Activated T-cell treated with anti-CD3 and anti-CD28 coated beads, Interleukin-2, amount 50 U/mL, for 4 hours (primary cell): ENCODE measurements around the gene AAK1. TPM values are rescaled to one million over a fixed set of nuclear protein-coding genes. Genes with fewer than 3 reads are reported as not detected.
A peak's percentile ranks its signal among the peaks of the same experiment; 100 is the strongest.
"Not testable (repeated sequence)": the region's sequence is repeated elsewhere in the genome, so short reads cannot be mapped to it uniquely, and the experiment has no call there.

Experiments used
- ATAC-seq, 2 donors: fragments of 200-7000 bp; cut with Tn5 transposase; one replicate each; pipeline ENCODE4 v1.10.0; 2021
- DNase-seq: peaks from one replicate; pipeline ENCODE4 v3.0.0-alpha.2; 2020
- H3K27me3 Mint-ChIP-seq: one replicate; pipeline ENCODE4 v1.8.0; 2021; ENCODE audit warnings: low read depth, mixed read lengths
- H3K36me3 Mint-ChIP-seq: one replicate; pipeline ENCODE4 v1.8.0; 2022; ENCODE audit warnings: mixed read lengths; ENCODE audit not compliant: insufficient read depth
- H3K4me1 Mint-ChIP-seq: one replicate; pipeline ENCODE4 v1.8.0; 2021; ENCODE audit warnings: low read depth, mixed read lengths
- H3K4me3 Mint-ChIP-seq: one replicate; pipeline ENCODE4 v1.8.0; 2021; ENCODE audit warnings: mild to moderate bottlenecking, moderate library complexity, mixed read lengths
- H3K9me3 Mint-ChIP-seq: one replicate; pipeline ENCODE4 v1.8.0; 2021; ENCODE audit warnings: mixed read lengths
- total RNA-seq, 3 donors: library from RNA; stranded (reverse); gene quantifications; one replicate each; pipeline ENCODE4 v1.2.1, GENCODE V29; 2021

The AAK1 gene
- total RNA-seq, 3 donors from 2014 or later, result 46.1 to 54.5 (median 51.6) TPM

DNA sequence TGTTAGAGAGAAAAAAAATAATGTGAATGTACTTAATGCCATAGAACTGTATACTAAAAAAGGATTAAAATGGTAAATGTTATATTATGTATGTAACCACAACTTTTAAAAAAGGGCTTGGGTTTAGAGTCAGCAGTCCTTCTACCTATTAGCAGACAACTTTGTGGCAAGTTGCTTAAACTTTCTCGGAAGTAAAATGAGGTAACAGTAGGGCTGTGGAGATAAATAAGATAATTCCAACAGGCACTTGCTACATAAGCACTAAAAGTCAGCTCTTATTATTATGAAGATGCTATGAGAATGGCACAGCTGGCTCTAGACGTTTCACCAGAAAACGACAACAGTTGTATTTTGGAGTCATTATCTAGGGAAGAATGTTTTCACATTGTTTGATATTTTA, 31.3 kb downstream of the AAK1 start:
- H3K4me3 Mint-ChIP-seq, result no peak overlapping the region
- peaks cover 67% of the 10 kb centered on the region for H3K4me1 Mint-ChIP-seq
- peaks cover 50% of the 10 kb centered on the region for H3K36me3 Mint-ChIP-seq
- no peak for DNase-seq
- H3K27me3 Mint-ChIP-seq, result no peaks in the 10 kb centered on the region
- no peak for ATAC-seq
- H3K9me3 Mint-ChIP-seq, result peaks cover 3% of the 10 kb centered on the region

DNA sequence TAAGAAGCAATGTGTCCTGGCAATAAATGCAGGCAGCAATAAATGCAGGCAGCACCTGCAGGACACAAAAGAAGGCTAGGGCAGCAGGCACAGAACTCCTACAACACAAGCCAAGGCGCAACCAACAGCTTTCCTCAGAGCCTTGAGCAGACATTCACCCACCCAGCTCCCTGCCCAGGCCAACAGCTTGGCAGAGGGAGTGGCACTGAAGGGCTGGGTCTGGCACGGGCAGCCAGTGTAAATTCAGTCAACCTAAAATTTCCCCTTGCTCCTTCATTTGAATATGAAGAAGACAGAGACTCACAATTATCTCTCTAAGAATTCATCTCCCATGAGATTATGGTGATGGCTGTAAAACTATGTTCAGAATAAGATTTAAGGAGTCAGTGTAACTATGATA, 35.4 kb downstream of the AAK1 start:
- ATAC-seq (no peak), DNase-seq (no peak)
- no peaks in the 10 kb centered on the region for H3K27me3 Mint-ChIP-seq
- no peak overlapping the region for H3K4me3 Mint-ChIP-seq
- H3K4me1 Mint-ChIP-seq, result peaks cover 79% of the 10 kb centered on the region
- H3K36me3 Mint-ChIP-seq, result peaks cover 46% of the 10 kb centered on the region
- H3K9me3 Mint-ChIP-seq, result peaks cover 7% of the 10 kb centered on the region

DNA sequence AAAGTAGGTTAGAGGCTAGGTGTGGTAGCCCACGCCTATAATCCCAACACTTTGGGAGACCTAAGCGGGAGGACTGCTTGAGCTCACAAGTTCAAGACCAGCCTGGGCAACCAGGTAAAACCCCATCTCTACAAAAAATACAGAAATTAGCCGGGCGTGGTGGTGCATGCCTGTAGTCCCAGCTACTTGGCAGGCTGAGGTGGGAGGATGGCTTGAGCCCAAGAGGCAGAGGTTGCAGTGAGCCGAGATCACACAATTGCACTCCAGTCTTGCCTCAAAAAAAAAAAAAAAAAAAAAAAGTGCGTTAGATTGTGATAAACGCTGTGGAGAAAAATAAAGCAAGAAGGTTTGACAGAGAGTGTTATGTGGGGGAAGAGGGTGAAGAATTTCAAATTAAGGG, 36.8 kb downstream of the AAK1 start:
- not testable (repeated sequence) for ATAC-seq, H3K4me3 Mint-ChIP-seq, H3K9me3 Mint-ChIP-seq, DNase-seq, H3K27me3 Mint-ChIP-seq
- H3K4me1 Mint-ChIP-seq, result peaks cover 82% of the 10 kb centered on the region
- peaks cover 41% of the 10 kb centered on the region for H3K36me3 Mint-ChIP-seq

DNA sequence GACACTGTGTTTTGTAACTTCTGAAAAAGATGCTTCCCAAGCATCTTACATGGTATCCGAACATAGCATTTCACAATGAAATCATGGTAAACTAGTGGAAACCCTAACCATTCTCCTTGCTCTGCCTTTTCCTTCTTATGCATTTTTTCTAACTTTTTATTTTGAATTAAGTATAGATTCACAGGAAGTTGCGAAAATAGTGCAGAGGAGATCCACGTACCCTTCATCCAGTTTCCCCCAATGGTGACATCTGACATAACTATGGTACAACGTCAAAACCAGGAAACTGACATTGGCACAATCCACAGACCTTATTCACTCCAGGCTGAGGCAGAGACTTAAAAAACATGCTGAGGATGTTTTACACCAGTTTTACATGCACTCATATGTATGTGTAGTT, 38.3 kb downstream of the AAK1 start:
- no peak overlapping the region for H3K4me3 Mint-ChIP-seq

DNA sequence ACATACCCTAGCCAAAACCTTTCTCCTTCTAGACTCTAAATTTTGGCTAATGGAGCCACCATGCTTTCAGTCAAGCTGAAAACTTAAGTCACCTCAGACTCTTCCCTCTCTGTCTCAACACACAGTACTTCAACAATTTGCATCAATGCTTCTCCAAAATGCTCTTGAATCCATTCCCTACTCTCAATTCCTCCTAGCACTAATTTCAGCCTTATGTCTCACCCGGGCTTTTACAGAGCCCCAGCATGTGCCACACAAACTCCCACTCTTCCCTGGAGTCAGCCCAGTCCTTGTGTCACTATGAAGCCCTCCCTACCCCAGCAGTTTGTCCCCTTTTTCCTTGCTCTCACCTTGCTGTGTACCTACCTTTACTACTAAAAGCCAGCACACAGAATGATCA, 38.7 kb downstream of the AAK1 start:
- Mint-ChIP-seq H3K27me3 (no peaks in the 10 kb centered on the region), H3K36me3 (peaks cover 33% of the 10 kb centered on the region), H3K4me1 (peaks cover 89% of the 10 kb centered on the region), H3K9me3 (peaks cover 7% of the 10 kb centered on the region), H3K4me3 (no peak overlapping the region)
- DNase-seq, result no peak
- ATAC-seq, result no peak

More for the DNA sequence above, 38.3 kb downstream of the AAK1 start:
- peaks cover 33% of the 10 kb centered on the region for H3K36me3 Mint-ChIP-seq
- H3K9me3 Mint-ChIP-seq, result peaks cover 7% of the 10 kb centered on the region
- H3K4me1 Mint-ChIP-seq, result peaks cover 86% of the 10 kb centered on the region
- no peak for DNase-seq
- ATAC-seq, result no peak
- H3K27me3 Mint-ChIP-seq, result no peaks in the 10 kb centered on the region

DNA sequence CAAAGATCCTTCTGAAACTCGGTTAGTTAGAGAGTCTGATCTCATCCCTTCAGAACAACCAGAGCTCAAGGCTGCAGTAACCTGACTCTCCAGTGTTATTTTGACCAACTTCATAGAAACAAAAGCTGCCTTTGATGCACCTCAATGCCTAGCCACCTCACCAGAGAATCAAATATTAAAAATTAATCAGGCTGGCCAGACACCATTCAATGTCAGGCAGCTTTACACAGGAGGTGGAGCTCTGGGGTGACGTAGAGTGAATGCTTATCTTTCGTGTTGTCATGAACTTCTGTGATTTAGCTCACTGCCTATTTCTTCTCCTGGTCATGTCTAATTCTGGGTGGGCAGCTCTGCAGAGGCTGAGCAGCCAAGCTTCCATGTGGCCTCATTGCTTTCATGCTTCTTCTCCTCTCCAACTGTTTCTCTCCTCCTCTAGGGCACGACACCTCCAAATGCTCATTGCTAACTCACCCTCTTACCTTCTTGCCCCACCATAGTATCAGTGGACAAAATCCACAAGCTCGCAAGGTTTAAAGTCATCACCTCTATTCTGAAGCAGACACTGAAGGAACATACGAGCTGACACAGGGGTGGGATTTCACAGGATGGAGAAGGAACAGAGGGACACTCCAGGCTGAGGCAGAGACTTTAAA, 39.4 kb downstream of the AAK1 start:
- no peak for DNase-seq
- Mint-ChIP-seq H3K36me3 (peaks cover 33% of the 10 kb centered on the region), H3K27me3 (no peaks in the 10 kb centered on the region), H3K4me1 (peaks cover 92% of the 10 kb centered on the region), H3K4me3 (no peak overlapping the region), H3K9me3 (peaks cover 7% of the 10 kb centered on the region)
- ATAC-seq, result no peak

DNA sequence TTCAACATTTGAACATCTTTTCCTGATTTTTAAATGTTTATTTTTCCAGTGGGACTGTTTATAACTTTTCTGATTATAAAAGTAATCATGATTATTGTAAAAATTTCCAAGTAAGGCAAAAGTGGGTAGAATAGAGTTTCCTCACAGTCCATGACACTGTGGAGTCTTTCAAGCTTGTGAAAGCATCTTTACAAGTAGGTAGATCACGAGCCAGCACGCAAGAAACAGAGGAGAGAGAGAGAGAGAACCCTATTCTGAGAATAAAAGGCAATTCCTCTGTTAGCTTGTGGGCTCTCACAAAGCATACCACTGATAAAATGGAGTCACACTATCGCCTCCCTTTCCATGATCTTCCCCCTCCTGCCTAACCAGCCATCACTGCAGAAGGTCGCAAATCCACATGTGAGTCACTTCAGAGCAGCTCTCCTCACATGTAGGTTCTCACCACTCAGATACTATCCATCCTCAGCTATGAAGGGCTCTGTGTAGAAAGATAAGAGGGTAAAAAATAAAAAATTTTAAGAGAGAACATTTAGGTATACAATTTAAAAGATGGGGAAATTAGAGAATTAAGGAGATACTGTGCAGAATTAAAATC, 40.3 kb downstream of the AAK1 start:
- H3K9me3 Mint-ChIP-seq, result peaks cover 7% of the 10 kb centered on the region
- H3K36me3 Mint-ChIP-seq, result peaks cover 31% of the 10 kb centered on the region
- peaks cover 90% of the 10 kb centered on the region for H3K4me1 Mint-ChIP-seq
- peak; percentile 26 to 32 for ATAC-seq
- H3K27me3 Mint-ChIP-seq, result no peaks in the 10 kb centered on the region
- DNase-seq, result no peak
- no peak overlapping the region for H3K4me3 Mint-ChIP-seq

DNA sequence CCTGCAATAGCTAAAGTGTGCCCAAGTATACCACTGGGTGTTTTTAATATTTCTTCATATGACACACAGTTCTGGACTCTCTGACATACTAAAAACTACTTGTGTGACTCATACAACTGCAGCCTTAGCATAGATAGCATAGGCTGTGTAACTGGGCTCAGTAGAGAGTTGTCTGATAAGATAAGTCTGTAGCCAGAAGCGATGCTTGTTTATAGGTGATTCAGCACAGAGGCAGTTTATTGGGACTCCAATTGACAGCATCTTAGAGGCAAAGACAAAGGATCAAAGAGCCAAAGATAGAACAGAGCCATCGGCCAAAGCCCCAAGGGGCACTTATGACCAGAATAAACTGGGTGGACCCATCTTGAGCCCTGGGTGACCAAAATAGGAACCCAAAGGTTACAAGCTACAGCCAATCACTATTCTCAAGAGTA, 42.3 kb downstream of the AAK1 start:
- H3K9me3 Mint-ChIP-seq, result peaks cover 7% of the 10 kb centered on the region
- peaks cover 21% of the 10 kb centered on the region for H3K36me3 Mint-ChIP-seq
- H3K4me1 Mint-ChIP-seq, result peaks cover 90% of the 10 kb centered on the region
- no peak overlapping the region for H3K4me3 Mint-ChIP-seq
- no peaks in the 10 kb centered on the region for H3K27me3 Mint-ChIP-seq
- DNase-seq (no peak), ATAC-seq (peak; percentile 89 to 90)

DNA sequence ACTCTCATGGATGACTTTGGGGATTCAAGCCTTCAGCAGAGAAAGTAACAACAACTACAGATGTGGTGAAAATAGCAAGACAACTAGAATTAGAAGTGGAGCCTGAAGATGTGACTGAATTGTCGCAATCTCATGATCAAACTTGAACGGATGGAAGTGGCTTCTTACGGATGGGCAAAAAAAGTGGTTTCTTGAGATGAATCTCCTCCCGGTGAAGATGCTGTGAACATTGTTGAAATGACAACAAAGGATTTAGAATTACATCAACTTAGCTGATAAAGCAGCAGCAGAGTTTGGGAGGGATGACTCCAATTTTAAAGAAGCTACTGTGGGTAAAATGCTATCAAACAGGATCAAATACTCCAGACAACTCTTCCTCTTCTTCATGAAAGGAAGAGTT, 43.1 kb downstream of the AAK1 start:
- DNase-seq (no peak), ATAC-seq (peak in 1 of 2 donors; percentile 20)
- Mint-ChIP-seq H3K27me3 (no peaks in the 10 kb centered on the region), H3K4me3 (no peak overlapping the region), H3K36me3 (peaks cover 13% of the 10 kb centered on the region), H3K4me1 (peaks cover 89% of the 10 kb centered on the region), H3K9me3 (no peaks in the 10 kb centered on the region)

DNA sequence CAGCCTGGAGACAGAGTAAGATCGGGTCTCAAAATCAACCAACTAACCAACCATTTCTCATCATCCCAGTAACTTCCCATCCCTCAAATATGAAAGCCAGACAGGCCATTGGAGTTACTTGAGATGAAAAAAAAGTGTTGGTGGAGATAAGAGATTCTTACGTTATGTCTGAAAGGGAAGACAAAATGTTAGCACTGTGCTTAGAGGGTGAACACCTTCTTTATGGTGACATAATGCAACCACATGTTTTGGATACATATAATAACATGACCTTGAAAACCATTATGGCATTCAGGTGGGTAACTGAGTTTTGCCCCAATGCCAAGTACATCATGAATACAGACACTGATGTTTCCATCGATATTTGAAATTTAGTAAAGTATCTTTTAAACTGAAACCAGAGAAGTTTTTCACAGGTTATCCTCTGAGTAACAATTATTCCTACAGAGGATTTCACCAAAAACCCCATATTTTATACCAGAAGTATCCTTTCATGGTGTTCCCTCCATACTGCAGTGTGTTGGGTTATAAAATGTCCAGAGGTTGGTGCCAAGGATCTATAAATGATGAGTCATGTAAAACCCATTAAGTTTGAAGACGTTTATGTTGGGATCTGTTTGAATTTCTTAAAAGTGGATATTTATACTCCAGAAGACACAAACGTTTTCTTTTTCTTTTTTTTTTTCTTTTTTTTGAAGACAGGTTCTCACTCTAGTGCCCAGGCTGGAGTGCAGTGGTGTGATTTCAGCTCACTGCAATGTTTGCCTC, 45.5 kb downstream of the AAK1 start:
- ATAC-seq, result no peak
- Mint-ChIP-seq H3K4me1 (peaks cover 82% of the 10 kb centered on the region), H3K36me3 (peaks cover 6% of the 10 kb centered on the region), H3K27me3 (no peaks in the 10 kb centered on the region), H3K4me3 (peak overlapping the region; percentile 13), H3K9me3 (no peaks in the 10 kb centered on the region)
- no peak for DNase-seq

DNA sequence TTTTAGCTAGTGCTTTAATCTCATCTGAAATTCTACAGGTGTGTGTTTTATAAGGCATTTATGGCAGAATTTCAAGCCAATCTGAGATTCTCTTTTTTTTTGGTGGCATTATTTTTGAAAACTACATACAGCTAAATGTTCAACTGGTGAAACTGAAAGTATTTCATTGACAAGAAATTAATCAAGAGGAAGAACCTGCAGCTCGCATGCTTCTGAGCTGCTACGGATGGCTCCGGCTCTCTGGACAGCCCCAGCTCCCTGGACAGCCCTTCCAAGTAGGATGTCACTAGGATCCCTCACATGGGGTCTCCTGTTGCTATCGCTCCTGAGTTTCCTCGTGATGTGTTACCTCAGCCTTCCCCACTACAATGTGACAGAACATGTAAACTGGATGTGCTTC, 46.4 kb downstream of the AAK1 start:
- Mint-ChIP-seq H3K27me3 (no peaks in the 10 kb centered on the region), H3K4me1 (peaks cover 82% of the 10 kb centered on the region), H3K4me3 (peak overlapping the region; percentile 19), H3K9me3 (no peaks in the 10 kb centered on the region), H3K36me3 (peaks cover 6% of the 10 kb centered on the region)
- DNase-seq (no peak), ATAC-seq (no peak)

DNA sequence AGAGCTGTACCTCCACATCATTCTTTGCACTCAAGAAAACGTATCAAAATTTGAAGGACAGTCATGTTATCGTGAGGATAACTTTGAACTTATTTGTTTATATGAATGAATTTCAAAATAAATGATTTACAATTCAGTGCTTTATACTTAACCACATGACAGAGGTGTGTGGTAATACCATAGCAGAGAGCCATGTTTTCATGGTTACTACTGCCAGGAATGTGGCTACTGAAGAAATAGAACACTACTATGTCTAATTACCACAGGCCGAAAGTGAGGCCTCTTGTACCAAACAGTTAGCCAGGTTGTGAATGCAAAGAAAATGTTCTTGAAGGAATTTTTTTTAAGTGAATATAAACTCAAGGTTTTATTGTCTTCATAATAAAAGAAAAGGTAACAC, 49.2 kb downstream of the AAK1 start:
- ATAC-seq (no peak), DNase-seq (no peak)
- H3K4me1 Mint-ChIP-seq, result peaks cover 79% of the 10 kb centered on the region
- H3K4me3 Mint-ChIP-seq, result no peak overlapping the region
- H3K27me3 Mint-ChIP-seq, result no peaks in the 10 kb centered on the region
- H3K9me3 Mint-ChIP-seq, result no peaks in the 10 kb centered on the region
- no peaks in the 10 kb centered on the region for H3K36me3 Mint-ChIP-seq

DNA sequence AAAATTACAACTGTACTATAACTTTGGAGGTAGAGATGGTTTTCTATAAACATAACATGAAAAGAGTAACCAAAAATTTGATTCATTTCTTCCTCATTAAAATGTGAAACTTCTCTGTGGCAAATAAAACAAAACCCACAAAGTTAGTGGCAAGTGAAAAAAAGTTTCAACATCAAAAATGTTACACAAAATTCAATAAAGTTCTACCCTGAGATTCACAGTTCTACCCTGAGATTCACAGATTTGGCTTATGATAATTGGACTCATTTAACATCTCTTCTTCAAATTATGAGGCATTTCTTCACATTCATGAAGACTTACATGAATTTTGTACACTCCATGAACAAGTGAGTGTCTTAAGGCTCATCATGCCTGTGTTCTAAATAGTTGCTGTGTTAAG, 51.0 kb downstream of the AAK1 start:
- H3K4me3 Mint-ChIP-seq, result no peak overlapping the region
- H3K36me3 Mint-ChIP-seq, result peaks cover 4% of the 10 kb centered on the region
- H3K4me1 Mint-ChIP-seq, result peaks cover 82% of the 10 kb centered on the region
- no peaks in the 10 kb centered on the region for H3K9me3 Mint-ChIP-seq
- ATAC-seq, result no peak
- H3K27me3 Mint-ChIP-seq, result no peaks in the 10 kb centered on the region
- DNase-seq, result no peak

DNA sequence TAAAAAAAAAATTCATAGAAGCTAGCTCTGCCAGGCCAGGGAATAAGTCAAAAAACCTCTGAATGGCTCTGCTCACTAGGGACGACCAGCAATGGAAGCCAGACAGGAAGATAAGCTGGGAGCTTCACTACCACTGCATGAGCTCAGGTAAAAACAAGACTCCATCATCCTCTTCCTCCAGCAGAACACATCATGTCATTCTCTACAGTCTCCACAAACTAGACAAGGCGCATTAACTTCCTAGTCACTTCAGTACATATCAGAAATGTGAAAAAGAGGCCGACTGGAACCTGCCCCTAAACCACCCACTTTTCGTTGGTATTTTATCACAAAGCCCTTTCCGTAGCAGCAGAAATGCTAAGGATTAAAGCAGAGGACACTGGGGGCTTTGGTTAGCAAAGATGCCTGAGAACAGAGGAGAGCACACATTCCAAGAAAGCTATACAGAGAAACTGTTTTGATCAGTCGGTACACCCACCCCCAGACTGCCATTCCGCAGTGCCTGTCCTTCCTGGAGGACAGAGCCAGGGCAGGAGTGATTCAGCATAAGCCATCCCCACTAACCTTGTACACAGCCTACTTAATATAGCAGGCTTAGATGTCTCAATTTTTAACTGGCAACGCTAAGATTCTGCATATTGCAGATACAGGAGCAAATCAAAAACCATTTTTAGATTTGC, 53.4 kb downstream of the AAK1 start:
- DNase-seq (no peak), ATAC-seq (peak in 1 of 2 donors; percentile 35)
- Mint-ChIP-seq H3K9me3 (no peaks in the 10 kb centered on the region), H3K4me3 (no peak overlapping the region), H3K36me3 (peaks cover 4% of the 10 kb centered on the region), H3K4me1 (peaks cover 81% of the 10 kb centered on the region), H3K27me3 (no peaks in the 10 kb centered on the region)
